Heart right ventricle (tissue), 16 donors: ENCODE results near the gene TBC1D22A. TPM values are rescaled to one million over a fixed set of nuclear protein-coding genes. Genes with fewer than 3 reads are reported as not detected.

Experiments used
- ATAC-seq, 8 donors: fragments of 200-7000 bp; cut with Tn5 transposase; one replicate each; pipeline ENCODE4 v1.9.1; 2020; ENCODE audit warnings: mild to moderate bottlenecking in 8 of 8, moderate library complexity in 8 of 8, moderate number of reproducible peaks in 1 of 8
- DNase-seq, 2 donors: peaks; one replicate each; pipeline ENCODE4 v3.0.0-alpha.2; 2020
- H3K27ac ChIP-seq, 10 donors: fragments of 200-600 bp; sonication (generic) in 2 of 10; one replicate each; pipeline versions ENCODE4 v1.5.0 to v1.8.0; 2020 to 2022; ENCODE audit warnings: mild to moderate bottlenecking in 3 of 10
- H3K27me3 ChIP-seq, 7 donors: fragments of 200-600 bp; one replicate each; pipeline ENCODE4 v1.8.0; 2021 to 2022; ENCODE audit warnings: mild to moderate bottlenecking in 2 of 7
- H3K36me3 ChIP-seq, 9 donors: fragments of 200-600 bp; sonication (generic) in 1 of 9; one replicate each; pipeline versions ENCODE4 v1.5.0 to v1.8.0; 2020 to 2022; ENCODE audit warnings: mild to moderate bottlenecking in 2 of 9
- H3K4me1 ChIP-seq, 9 donors: fragments of 200-600 bp; sonication (generic) in 1 of 9; one replicate each; pipeline versions ENCODE4 v1.5.0 to v1.8.0; 2020 to 2022; ENCODE audit warnings: mild to moderate bottlenecking in 4 of 9
- H3K4me3 ChIP-seq, 10 donors: fragments of 200-600 bp; sonication (generic) in 2 of 10; one replicate each; pipeline versions ENCODE4 v1.5.0 to v1.8.0; 2020 to 2022; ENCODE audit warnings: mild to moderate bottlenecking in 7 of 10, moderate library complexity in 2 of 10
- H3K9me3 ChIP-seq, 11 donors: fragments of 200-600 bp in 10 of 11; sonication (generic) in 2 of 11; one replicate each; pipeline versions ENCODE4 v1.5.0 to v1.8.0; 2013 to 2022; ENCODE audit warnings: mild to moderate bottlenecking in 2 of 11, control low read depth in 1 of 11, moderate library complexity in 1 of 11
- WGBS, 2 donors: extraction: QIAGEN DNeasy Blood & Tissue Kit; methylation state at CpG; one replicate each; pipeline ENCODE4 v1.1.7; 2013; ENCODE audit warnings: inconsistent platforms in 1 of 2; 5-methylcytosine and 5-hydroxymethylcytosine counted together
- intact Hi-C, 10 donors: fragments of 100-400 bp; cut with DNase I; formaldehyde crosslinking; loops; one replicate each; pipeline versions ENCODE4 v1.11.1 to v1.14.2; 2022
- polyA plus RNA-seq, 2 donors: library from polyadenylated mRNA; stranded (reverse); fragments of 200-250 nt; gene quantifications; one replicate each; pipeline ENCODE4 v1.2.3, GENCODE V29; 2013
- total RNA-seq, 10 donors: library from RNA; stranded (reverse); fragmentation: NEBNext Ultra II Directional in 3 of 10; extraction: Animal tissue kit (Norgen Biotek cat#: 25700) in 3 of 10; gene quantifications; one replicate each; pipeline versions ENCODE4 v1.2.1 to v1.2.4, GENCODE V29; 2021 to 2023
- TF ChIP-seq, protein P1 (sequence below), 9 donors: fragments of 200-600 bp; sonication (generic) in 2 of 9; IDR thresholded peaks; one replicate each; pipeline versions ENCODE4 v1.5.0 to v1.8.0; 2021 to 2022; ENCODE audit warnings: antibody characterized with exemption in 9 of 9, mild to moderate bottlenecking in 5 of 9, moderate library complexity in 1 of 9
- donor health status: Arrhythmogenic right ventricular cardiomyopathy.
- donor health status: ischemic (EF 13 %, LVEDD 7.1; RV severe dilation, severe dysfunction).
- donor health status: healthy with polysubstance abuse.
- donor health status: DM: no; HTN: yes; CAD: no.
- donor health status: DM: no; HTN: no; CAD: no.
- donor health status: ischemic (EF 25% LVEDD 6.9; RV normal size, moderate dysfunction).
- donor health status: ischemic (EF 25% LVEDD 5.7; RV mildly dilated, moderate dysfunction).
- donor health status: healthy.
- donor health status: DM: yes; HTN: yes; CAD: no.
- donor health status: Ischemic cardiomyopathy.
- donor health status: ischemic (EF 35%, LVEDD 5.7; RV mildly dilated, moderate dysfunction).
- donor health status: nonischemic (EF 11% LVEDD 7.7; RV severe dilation, severe dysfunction).
- donor health status: DM: yes; HTN: yes; CAD: no.
- donor health status: PGD.
- donor health status: ischemic (EF 29% LVEDD 5.4; RV normal size, mild dysfunction).
- donor health status: nonischemic (EF 23%, LVEDD 6.1; RV moderate dilation, normal function).

The TBC1D22A gene
- total and polyA plus RNA-seq, 12 donors: 7.2 to 27.9 (median 17.9) TPM

DNA sequence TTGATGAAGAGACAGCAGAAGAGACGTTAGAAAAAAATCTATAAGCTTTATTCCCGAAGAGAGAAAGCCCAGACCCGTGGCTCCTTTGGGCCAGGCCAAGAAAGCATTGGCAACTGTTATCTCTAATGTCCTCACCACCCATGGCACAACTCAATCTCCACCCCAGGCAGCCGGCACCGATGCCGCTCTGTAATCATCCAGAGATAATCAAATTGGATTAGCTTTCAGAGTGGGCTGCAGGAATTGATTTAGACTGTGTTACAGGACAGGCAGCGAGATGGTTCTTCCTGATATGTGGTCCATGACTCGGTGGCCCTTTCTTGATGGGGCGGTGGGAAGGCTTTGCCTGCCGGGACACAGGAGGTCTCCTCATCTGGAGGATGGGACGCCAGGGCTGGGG, 383.9 kb downstream of the TBC1D22A start:
- Histone ChIP-seq H3K4me3 (no peak overlapping the region), H3K27me3 (no peaks in the 10 kb centered on the region), H3K9me3 (no peaks in the 10 kb centered on the region), H3K36me3 (no peaks in the 10 kb centered on the region), H3K4me1 (peaks cover 0 to 19% (median 3%) of the 10 kb centered on the region in 9 donors), H3K27ac (no peak overlapping the region)
- intact Hi-C loops: no loop called here
- 83 to 88% methylated on average over 11 of the region's 11 CpGs for WGBS, 2 donors
- TF ChIP-seq, protein P1, sequence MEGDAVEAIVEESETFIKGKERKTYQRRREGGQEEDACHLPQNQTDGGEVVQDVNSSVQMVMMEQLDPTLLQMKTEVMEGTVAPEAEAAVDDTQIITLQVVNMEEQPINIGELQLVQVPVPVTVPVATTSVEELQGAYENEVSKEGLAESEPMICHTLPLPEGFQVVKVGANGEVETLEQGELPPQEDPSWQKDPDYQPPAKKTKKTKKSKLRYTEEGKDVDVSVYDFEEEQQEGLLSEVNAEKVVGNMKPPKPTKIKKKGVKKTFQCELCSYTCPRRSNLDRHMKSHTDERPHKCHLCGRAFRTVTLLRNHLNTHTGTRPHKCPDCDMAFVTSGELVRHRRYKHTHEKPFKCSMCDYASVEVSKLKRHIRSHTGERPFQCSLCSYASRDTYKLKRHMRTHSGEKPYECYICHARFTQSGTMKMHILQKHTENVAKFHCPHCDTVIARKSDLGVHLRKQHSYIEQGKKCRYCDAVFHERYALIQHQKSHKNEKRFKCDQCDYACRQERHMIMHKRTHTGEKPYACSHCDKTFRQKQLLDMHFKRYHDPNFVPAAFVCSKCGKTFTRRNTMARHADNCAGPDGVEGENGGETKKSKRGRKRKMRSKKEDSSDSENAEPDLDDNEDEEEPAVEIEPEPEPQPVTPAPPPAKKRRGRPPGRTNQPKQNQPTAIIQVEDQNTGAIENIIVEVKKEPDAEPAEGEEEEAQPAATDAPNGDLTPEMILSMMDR (IDR thresholded peaks at IDR 0.05): no peak
- no peak for DNase-seq
- ATAC-seq: no peak

DNA sequence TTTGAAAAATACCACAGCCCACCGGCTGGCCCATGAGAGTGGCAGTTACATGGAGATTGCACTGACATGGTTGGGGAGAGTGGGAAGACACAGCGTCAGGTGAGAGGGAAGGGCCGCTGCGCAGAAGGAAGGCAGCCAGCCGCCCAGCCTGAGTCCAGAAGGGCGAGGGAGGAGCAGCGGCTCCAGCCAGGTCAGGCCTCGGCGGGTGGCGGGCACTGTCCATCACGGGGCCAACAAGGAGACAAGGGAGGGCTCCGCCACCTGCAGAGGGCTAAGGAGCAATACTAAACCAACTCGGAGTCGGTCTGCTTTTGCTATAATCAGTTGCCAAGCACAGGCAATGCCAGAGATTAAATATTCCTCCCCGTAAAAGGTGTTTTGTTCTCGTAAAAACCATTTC, 384.5 kb downstream of the TBC1D22A start:
- no peak for DNase-seq
- Histone ChIP-seq H3K4me1 (peaks cover 0 to 19% (median 3%) of the 10 kb centered on the region in 9 donors), H3K9me3 (no peaks in the 10 kb centered on the region), H3K27ac (no peak overlapping the region), H3K36me3 (no peaks in the 10 kb centered on the region), H3K4me3 (no peak overlapping the region), H3K27me3 (no peaks in the 10 kb centered on the region)
- TF ChIP-seq, protein P1 (IDR thresholded peaks at IDR 0.05): no peak
- intact Hi-C loops: no loop called here
- 97% methylated on average over 16 of the region's 16 CpGs for WGBS, 2 donors
- no peak for ATAC-seq

DNA sequence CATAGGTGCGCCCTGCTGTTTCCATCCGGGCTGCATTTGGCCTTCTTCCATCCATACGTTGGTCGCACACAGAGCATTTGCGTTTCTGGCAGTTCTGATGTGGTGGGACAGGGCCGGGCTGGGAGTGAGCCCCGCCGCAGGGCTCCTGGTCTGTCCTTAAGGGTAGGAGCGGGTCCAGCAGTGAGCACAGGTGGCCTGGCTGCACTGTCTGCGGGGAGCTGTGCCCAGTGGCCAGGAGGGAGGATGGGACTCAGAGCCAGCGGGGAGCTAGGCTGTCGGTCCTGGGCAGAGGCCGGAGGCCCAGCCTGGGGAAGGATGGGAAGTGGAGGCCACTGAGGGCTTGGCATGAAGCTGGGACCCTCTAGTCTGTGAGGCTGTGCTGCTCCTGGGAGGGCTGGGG, 385.1 kb downstream of the TBC1D22A start:
- no peak for ATAC-seq
- H3K36me3 ChIP-seq: no peaks in the 10 kb centered on the region
- WGBS, 2 donors: 94 to 98% methylated on average over 13 of the region's 13 CpGs
- H3K4me3 ChIP-seq: no peak overlapping the region
- intact Hi-C loops: no loop called here
- H3K4me1 ChIP-seq: peaks cover 0 to 19% (median 3%) of the 10 kb centered on the region in 9 donors
- TF ChIP-seq, protein P1 (IDR thresholded peaks at IDR 0.05): no peak
- peaks cover 0 to 2% (median 0%) of the 10 kb centered on the region in 11 donors for H3K9me3 ChIP-seq
- no peak overlapping the region for H3K27ac ChIP-seq
- H3K27me3 ChIP-seq: no peaks in the 10 kb centered on the region
- DNase-seq: no peak

DNA sequence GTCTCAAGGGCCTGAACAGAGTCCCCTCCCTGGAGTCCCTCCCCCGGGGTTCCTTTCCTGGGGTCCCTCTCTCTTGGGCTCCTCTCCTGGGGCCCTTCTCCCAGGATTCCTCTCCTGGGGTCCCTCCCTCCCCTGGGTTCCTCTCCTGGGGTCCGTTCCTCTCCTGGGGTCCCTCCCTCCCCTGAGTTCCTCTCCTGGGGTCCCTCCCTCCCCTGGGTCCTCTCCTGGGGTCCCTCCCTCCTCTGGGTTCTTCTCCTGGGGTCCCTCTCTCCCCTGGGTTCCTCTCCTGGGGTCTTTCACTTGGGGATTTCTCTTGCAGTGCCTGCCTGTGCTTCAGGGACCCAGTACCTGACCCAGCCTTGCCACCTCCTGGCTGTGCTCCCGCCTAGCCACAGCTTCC, 386.1 kb downstream of the TBC1D22A start:
- Histone ChIP-seq H3K27ac (no peak overlapping the region), H3K4me3 (no peak overlapping the region), H3K27me3 (no peaks in the 10 kb centered on the region), H3K36me3 (no peaks in the 10 kb centered on the region), H3K4me1 (peaks cover 0 to 14% (median 3%) of the 10 kb centered on the region in 9 donors), H3K9me3 (peaks cover 0 to 8% (median 0%) of the 10 kb centered on the region in 11 donors)
- 88 to 90% methylated on average over 3 of the region's 3 CpGs for WGBS, 2 donors
- DNase-seq: no peak
- ATAC-seq: no peak
- intact Hi-C loops: no loop called here
- TF ChIP-seq, protein P1 (IDR thresholded peaks at IDR 0.05): no peak
